Progenitor cell of endocrine pancreas (in vitro differentiated cells): ENCODE measurements around the gene ABCF1. TPM values are rescaled to one million over a fixed set of nuclear protein-coding genes. Genes with fewer than 3 reads are reported as not detected.

Experiments used
- DNase-seq: peaks from one replicate; pipeline ENCODE4 v3.0.0; 2021; ENCODE audit warnings: low spot score; ENCODE audit not compliant: unreplicated experiment
- H3K27ac Mint-ChIP-seq: 2 replicates; pipeline ENCODE4 v1.8.0; 2021; ENCODE audit warnings: mild to moderate bottlenecking, moderate library complexity, mixed read lengths
- H3K27me3 Mint-ChIP-seq: 2 replicates; pipeline ENCODE4 v1.8.0; 2021; ENCODE audit warnings: mixed read lengths
- H3K36me3 Mint-ChIP-seq: 2 replicates; pipeline ENCODE4 v1.8.0; 2022; ENCODE audit warnings: mixed read lengths; ENCODE audit not compliant: insufficient read depth
- H3K4me1 Mint-ChIP-seq: 2 replicates; pipeline ENCODE4 v1.8.0; 2021; ENCODE audit warnings: low read depth, mixed read lengths
- H3K4me3 Mint-ChIP-seq: 2 replicates; pipeline ENCODE4 v1.8.0; 2021; ENCODE audit warnings: low read depth, mild to moderate bottlenecking, moderate library complexity, mixed read lengths
- H3K9me3 Mint-ChIP-seq: 2 replicates; pipeline ENCODE4 v1.8.0; 2021; ENCODE audit warnings: low read depth, mixed read lengths
- total RNA-seq: library from RNA; stranded (reverse); gene quantifications from 2 replicates; pipeline ENCODE4 v1.2.1, GENCODE V29; 2021
- TF ChIP-seq, protein P1 (sequence below): fragments of 200-600 bp; sonication (generic); IDR thresholded peaks from one replicate; pipeline ENCODE4 v1.5.0; 2021; ENCODE audit warnings: antibody characterized with exemption, mild to moderate bottlenecking; ENCODE audit not compliant: unreplicated experiment

The ABCF1 gene
- total RNA-seq, 1 donor from 2014 or later = 72.0 TPM

DNA sequence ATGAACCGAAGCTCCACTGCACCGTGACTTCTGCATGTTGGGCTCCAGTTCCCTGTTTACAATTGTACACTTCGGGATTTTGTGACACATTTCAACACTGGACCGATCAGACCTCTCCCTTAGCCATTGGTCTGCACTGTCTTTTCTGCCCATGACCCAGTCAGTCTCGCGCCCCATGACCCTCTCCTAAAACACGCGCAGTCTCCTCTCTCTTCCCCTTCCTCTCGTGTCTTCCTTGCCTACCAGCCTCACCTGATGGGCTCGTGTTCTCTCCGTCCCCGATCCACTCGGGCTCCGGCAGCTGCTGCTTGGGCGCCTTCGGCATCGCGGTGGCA is 535 bp upstream of the ABCF1 start:
- no peaks in the 10 kb centered on the region for H3K9me3 Mint-ChIP-seq
- peak overlapping the region; percentile 87 for H3K27ac Mint-ChIP-seq
- H3K4me1 Mint-ChIP-seq = peaks cover 36% of the 10 kb centered on the region
- no peak for DNase-seq
- H3K27me3 Mint-ChIP-seq = peaks cover 5% of the 10 kb centered on the region
- TF ChIP-seq, protein P1, sequence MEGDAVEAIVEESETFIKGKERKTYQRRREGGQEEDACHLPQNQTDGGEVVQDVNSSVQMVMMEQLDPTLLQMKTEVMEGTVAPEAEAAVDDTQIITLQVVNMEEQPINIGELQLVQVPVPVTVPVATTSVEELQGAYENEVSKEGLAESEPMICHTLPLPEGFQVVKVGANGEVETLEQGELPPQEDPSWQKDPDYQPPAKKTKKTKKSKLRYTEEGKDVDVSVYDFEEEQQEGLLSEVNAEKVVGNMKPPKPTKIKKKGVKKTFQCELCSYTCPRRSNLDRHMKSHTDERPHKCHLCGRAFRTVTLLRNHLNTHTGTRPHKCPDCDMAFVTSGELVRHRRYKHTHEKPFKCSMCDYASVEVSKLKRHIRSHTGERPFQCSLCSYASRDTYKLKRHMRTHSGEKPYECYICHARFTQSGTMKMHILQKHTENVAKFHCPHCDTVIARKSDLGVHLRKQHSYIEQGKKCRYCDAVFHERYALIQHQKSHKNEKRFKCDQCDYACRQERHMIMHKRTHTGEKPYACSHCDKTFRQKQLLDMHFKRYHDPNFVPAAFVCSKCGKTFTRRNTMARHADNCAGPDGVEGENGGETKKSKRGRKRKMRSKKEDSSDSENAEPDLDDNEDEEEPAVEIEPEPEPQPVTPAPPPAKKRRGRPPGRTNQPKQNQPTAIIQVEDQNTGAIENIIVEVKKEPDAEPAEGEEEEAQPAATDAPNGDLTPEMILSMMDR = no peak
- no peaks in the 10 kb centered on the region for H3K36me3 Mint-ChIP-seq
- peak overlapping the region; percentile 89 for H3K4me3 Mint-ChIP-seq

DNA sequence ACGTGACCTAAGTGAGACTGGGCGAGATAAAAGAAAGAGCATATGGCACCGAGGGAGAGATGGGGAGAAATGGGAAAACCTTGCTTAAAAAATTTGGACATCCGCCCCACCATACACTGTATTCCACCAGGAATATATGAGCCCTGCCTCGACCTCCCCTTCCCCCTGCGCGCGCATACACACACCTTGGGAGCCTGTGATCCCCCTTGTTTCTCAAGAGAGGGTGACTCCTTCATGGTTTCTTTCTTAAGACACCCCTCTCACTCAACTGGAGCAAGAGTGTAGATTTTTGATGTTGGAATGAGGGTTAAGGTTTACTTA is 480 bp downstream of the ABCF1 start:
- DNase-seq = no peak
- H3K36me3 Mint-ChIP-seq = peaks cover 3% of the 10 kb centered on the region
- H3K4me3 Mint-ChIP-seq = peak overlapping the region; percentile 89
- H3K27me3 Mint-ChIP-seq = peaks cover 5% of the 10 kb centered on the region
- peak overlapping the region; percentile 99 for H3K27ac Mint-ChIP-seq
- no peaks in the 10 kb centered on the region for H3K9me3 Mint-ChIP-seq
- TF ChIP-seq, protein P1 = no peak
- peaks cover 36% of the 10 kb centered on the region for H3K4me1 Mint-ChIP-seq

DNA sequence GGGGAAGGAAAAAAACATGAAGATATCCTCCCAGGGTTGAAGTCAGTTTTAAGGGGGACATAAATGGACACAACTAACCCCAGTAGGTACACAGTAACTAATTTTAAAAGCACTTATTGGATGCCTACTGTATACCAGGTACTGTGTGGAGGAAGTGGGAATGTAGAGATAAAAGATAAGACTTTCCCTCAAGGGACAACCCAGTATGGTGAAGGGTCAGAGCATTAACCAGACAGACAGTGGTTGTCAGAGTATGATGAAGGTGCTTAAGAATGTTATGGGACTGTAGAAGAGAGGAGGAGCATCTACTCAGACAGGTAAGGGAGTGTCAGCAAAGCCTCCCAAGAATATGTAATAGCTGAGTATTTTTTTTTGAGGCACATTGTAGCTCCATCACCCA is 906 bp downstream of the ABCF1 start:
- Mint-ChIP-seq H3K27ac (peak overlapping the region; percentile 99), H3K27me3 (peaks cover 5% of the 10 kb centered on the region), H3K4me1 (peaks cover 36% of the 10 kb centered on the region), H3K9me3 (no peaks in the 10 kb centered on the region), H3K36me3 (peaks cover 5% of the 10 kb centered on the region), H3K4me3 (peak overlapping the region; percentile 89)
- no peak for DNase-seq
- TF ChIP-seq, protein P1 = no peak

DNA sequence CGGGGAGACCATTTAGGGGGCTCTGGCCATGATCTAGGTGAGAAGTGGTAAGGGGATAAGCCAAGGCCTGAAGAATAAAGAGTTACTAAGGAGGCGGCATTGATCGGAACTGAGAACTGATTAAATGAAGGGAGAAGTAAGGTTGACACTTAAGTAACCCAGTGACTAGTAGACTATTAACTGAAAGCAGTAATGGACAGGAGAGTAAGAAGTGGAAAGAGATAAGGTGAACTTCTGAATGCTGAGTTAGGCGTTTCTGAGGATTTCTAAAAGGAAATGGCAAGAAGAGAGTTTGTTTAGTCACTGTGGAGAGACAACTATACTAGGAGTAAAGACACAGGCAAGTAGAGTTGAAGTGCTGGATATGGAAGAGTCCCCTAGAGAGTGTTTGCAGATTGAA is 1.9 kb downstream of the ABCF1 start:
- TF ChIP-seq, protein P1 = no peak
- Mint-ChIP-seq H3K4me3 (peak overlapping the region; percentile 89), H3K36me3 (peaks cover 13% of the 10 kb centered on the region), H3K4me1 (peaks cover 36% of the 10 kb centered on the region), H3K27me3 (peaks cover 5% of the 10 kb centered on the region), H3K27ac (peak overlapping the region; percentile 33), H3K9me3 (no peaks in the 10 kb centered on the region)
- no peak for DNase-seq

DNA sequence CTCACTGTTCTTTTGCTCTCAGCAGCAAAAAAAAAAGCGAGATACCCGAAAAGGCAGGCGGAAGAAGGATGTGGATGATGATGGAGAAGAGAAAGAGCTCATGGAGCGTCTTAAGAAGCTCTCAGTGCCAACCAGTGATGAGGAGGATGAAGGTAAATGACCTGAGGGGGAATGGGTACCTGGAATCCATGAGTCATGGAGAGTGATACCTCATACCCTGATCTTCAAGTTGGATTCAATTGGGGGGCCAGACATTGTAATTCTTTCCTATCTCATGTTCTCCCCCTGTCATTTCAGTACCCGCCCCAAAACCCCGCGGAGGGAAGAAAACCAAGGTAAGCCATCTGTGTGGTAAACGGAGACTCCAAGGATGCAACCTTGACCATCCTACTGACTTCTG is 6.8 kb downstream of the ABCF1 start:
- H3K27ac Mint-ChIP-seq = no peak overlapping the region
- TF ChIP-seq, protein P1 = no peak
- no peaks in the 10 kb centered on the region for H3K27me3 Mint-ChIP-seq
- H3K4me3 Mint-ChIP-seq = no peak overlapping the region
- DNase-seq = no peak
- H3K9me3 Mint-ChIP-seq = no peaks in the 10 kb centered on the region
- H3K4me1 Mint-ChIP-seq = peaks cover 10% of the 10 kb centered on the region
- peaks cover 35% of the 10 kb centered on the region for H3K36me3 Mint-ChIP-seq
